ENCODE data around the gene SNED1. TPM values are rescaled to one million over a fixed set of nuclear protein-coding genes. Genes with fewer than 3 reads are reported as not detected.

Gene SNED1
- polyA plus RNA-seq, 4 donors: 0.45 to 6.0 (median 3.4) TPM

DNA sequence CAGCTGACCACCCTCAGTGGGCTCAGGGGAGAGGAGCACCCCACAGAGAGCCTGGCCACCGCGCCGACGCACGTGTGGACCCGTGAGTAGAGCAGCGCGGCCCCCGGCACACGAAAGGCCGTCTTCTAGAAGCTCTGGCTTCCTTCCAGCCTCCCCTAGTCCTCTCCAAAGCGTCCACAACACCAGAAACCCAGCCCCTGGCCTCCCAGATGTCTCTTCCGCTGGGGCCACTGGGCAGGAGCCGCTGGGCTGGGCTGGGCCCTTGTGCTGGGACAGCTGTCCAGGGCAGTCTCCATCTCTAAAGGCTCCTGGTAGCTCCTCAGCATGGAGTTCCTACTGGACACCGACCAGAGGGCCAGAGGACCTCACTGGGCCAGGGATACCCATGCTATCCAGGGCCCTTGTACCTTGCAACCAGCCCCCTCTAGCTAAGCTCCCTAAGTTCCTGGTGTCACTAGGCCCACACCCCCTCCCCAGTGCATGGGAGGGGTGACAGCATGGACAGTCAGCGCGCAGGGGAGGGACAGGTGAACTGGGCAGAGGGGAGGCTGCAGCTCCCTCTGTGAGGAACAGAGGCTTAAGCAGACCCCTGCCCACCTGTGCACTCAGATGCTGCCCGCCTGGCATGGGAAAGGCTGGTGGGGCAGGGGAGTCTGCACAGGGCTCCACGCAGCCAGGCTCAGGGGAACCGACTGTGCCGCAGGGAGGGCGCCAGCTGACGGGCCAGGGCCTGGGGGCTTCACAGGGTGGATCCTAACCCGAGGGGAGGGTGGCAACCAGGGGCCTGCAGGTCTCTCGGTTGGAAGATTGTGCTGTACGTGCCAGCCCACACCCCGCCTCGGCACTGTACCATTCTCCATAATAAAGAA, 70.8 kb downstream of the SNED1 start:
- FAIRE-seq: no peak
- 88 to 91% (median 89%) methylated on average over 28 of the region's 28 CpGs for WGBS, 3 donors
- H3K9me3 ChIP-seq (ENCODE audit: control insufficient read depth in 2 of 2, insufficient read depth in 1 of 2, low read depth in 1 of 2, low read length in 1 of 2): no peaks in the 10 kb centered on the region
- peaks cover 0 to 20% (median 0%) of the 10 kb centered on the region in 3 donors for H3K27me3 ChIP-seq (ENCODE audit: control insufficient read depth in 3 of 3, insufficient read depth in 3 of 3, low read length in 3 of 3)
- peaks cover 0 to 8% (median 2%) of the 10 kb centered on the region in 3 donors for H3K36me3 ChIP-seq (ENCODE audit: control insufficient read depth in 3 of 3, insufficient read depth in 2 of 3, low read depth in 1 of 3, low read length in 3 of 3)
- no peak overlapping the region for H3K27ac ChIP-seq (ENCODE audit: low read depth in 1 of 3, low read length in 2 of 3)
- no peaks in the 10 kb centered on the region for H3K4me1 ChIP-seq (ENCODE audit: control insufficient read depth in 3 of 3, insufficient read depth in 2 of 3, low read depth in 1 of 3, low read length in 2 of 3)
- no peak for DNase-seq
- H3K4me3 ChIP-seq (ENCODE audit: low read depth in 1 of 3, low read length in 3 of 3): no peak overlapping the region

DNA sequence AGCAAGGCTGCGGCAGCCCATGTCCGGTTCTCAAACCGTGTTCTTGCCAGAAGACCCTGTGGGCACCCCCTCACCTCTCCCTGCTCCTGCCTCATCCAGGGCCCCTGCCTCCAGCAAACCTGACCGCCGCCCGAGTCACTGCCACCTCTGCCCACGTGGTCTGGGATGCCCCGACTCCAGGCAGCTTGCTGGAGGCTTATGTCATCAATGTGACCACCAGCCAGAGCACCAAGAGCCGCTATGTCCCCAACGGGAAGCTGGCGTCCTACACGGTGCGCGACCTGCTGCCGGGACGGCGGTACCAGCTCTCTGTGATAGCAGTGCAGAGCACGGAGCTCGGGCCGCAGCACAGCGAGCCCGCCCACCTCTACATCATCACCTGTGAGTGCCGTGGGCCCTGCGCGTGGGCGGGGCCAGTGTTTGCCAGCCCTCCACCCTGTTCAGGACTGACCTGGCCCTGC, 71.4 kb downstream of the SNED1 start:
- no peak overlapping the region for H3K27ac ChIP-seq (ENCODE audit: low read depth in 1 of 3, low read length in 2 of 3)
- WGBS, 3 donors: 33 to 63% (median 60%) methylated on average over 26 of the region's 26 CpGs
- H3K4me3 ChIP-seq (ENCODE audit: low read depth in 1 of 3, low read length in 3 of 3): no peak overlapping the region
- no peak for DNase-seq
- peaks cover 0 to 20% (median 0%) of the 10 kb centered on the region in 3 donors for H3K27me3 ChIP-seq (ENCODE audit: control insufficient read depth in 3 of 3, insufficient read depth in 3 of 3, low read length in 3 of 3)
- H3K9me3 ChIP-seq (ENCODE audit: control insufficient read depth in 2 of 2, insufficient read depth in 1 of 2, low read depth in 1 of 2, low read length in 1 of 2): no peaks in the 10 kb centered on the region
- no peaks in the 10 kb centered on the region for H3K4me1 ChIP-seq (ENCODE audit: control insufficient read depth in 3 of 3, insufficient read depth in 2 of 3, low read depth in 1 of 3, low read length in 2 of 3)
- peaks cover under 1 to 12% (median 2%) of the 10 kb centered on the region in 3 donors for H3K36me3 ChIP-seq (ENCODE audit: control insufficient read depth in 3 of 3, insufficient read depth in 2 of 3, low read depth in 1 of 3, low read length in 3 of 3)
- no peak for FAIRE-seq

DNA sequence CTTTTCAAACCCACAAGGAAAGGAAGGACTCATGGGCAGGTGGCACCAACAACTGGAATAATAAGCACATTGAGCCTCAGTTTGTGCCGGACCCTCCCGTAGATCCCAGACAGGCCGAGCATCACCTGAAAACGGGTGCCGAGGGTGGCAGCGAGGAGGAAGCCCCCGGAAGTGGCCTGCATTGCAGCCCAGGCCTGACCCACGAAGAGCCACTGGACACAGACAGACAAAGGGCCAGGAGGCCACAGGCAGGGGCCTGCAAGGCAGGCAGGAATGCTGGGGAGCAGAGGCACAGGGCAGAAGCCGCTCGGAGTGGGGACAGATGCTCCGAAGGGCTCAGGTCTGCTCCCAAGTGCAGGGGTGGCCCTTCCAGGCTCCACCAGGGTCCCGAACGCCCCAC, 71.9 kb downstream of the SNED1 start:
- Histone ChIP-seq H3K36me3 (ENCODE audit: control insufficient read depth in 3 of 3, insufficient read depth in 2 of 3, low read depth in 1 of 3, low read length in 3 of 3) (peaks cover 2 to 18% (median 4%) of the 10 kb centered on the region in 3 donors), H3K27ac (ENCODE audit: low read depth in 1 of 3, low read length in 2 of 3) (no peak overlapping the region), H3K4me1 (ENCODE audit: control insufficient read depth in 3 of 3, insufficient read depth in 2 of 3, low read depth in 1 of 3, low read length in 2 of 3) (no peaks in the 10 kb centered on the region), H3K27me3 (ENCODE audit: control insufficient read depth in 3 of 3, insufficient read depth in 3 of 3, low read length in 3 of 3) (peaks cover 0 to 20% (median 0%) of the 10 kb centered on the region in 3 donors), H3K4me3 (ENCODE audit: low read depth in 1 of 3, low read length in 3 of 3) (no peak overlapping the region), H3K9me3 (ENCODE audit: control insufficient read depth in 2 of 2, insufficient read depth in 1 of 2, low read depth in 1 of 2, low read length in 1 of 2) (no peaks in the 10 kb centered on the region)
- FAIRE-seq (no peak), DNase-seq (no peak)
- 90 to 93% (median 90%) methylated on average over 13 of the region's 13 CpGs for WGBS, 3 donors

- Histone ChIP-seq H3K36me3 (ENCODE audit: control insufficient read depth in 3 of 3, insufficient read depth in 2 of 3, low read depth in 1 of 3, low read length in 3 of 3) (peaks cover 2 to 18% (median 4%) of the 10 kb centered on the region in 3 donors), H3K27ac (ENCODE audit: low read depth in 1 of 3, low read length in 2 of 3) (no peak overlapping the region), H3K27me3 (ENCODE audit: control insufficient read depth in 3 of 3, insufficient read depth in 3 of 3, low read length in 3 of 3) (peaks cover 0 to 20% (median 0%) of the 10 kb centered on the region in 3 donors), H3K4me1 (ENCODE audit: control insufficient read depth in 3 of 3, insufficient read depth in 2 of 3, low read depth in 1 of 3, low read length in 2 of 3) (no peaks in the 10 kb centered on the region), H3K9me3 (ENCODE audit: control insufficient read depth in 2 of 2, insufficient read depth in 1 of 2, low read depth in 1 of 2, low read length in 1 of 2) (no peaks in the 10 kb centered on the region), H3K4me3 (ENCODE audit: low read depth in 1 of 3, low read length in 3 of 3) (no peak overlapping the region)
- WGBS, 3 donors: 78 to 81% (median 81%) methylated on average over 30 to 31 of the region's 31 CpGs
- no peak for DNase-seq
- no peak for FAIRE-seq
Observed at GRCh38 chr2:241070811-241071676, 72.6 kb downstream of the SNED1 start.

DNA sequence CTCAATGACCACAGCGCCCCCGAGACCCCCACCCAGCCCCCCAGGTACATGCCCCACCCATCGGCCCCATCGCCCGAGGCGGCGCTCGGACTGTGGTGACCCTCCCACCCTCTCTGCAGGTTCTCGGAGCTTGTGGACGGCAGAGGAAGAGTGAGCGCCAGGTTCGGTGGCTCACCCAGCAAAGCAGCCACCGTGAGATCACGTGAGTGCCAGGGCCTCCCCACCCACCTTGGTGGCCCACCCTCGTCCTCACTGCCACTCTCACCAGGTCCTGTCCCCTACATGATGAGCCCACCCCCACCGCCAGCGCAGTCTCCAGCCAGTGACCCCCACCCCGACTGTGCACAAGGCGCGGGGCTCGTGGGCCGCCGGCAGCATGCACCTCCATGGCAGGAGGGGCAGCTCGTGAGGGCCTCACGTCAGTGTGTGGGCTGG, 73.3 kb downstream of the SNED1 start:
- FAIRE-seq: no peak
- Histone ChIP-seq H3K27ac (ENCODE audit: low read depth in 1 of 3, low read length in 2 of 3) (no peak overlapping the region), H3K36me3 (ENCODE audit: control insufficient read depth in 3 of 3, insufficient read depth in 2 of 3, low read depth in 1 of 3, low read length in 3 of 3) (peaks cover 2 to 20% (median 4%) of the 10 kb centered on the region in 3 donors), H3K9me3 (ENCODE audit: control insufficient read depth in 2 of 2, insufficient read depth in 1 of 2, low read depth in 1 of 2, low read length in 1 of 2) (no peaks in the 10 kb centered on the region), H3K4me1 (ENCODE audit: control insufficient read depth in 3 of 3, insufficient read depth in 2 of 3, low read depth in 1 of 3, low read length in 2 of 3) (no peaks in the 10 kb centered on the region), H3K4me3 (ENCODE audit: low read depth in 1 of 3, low read length in 3 of 3) (no peak overlapping the region), H3K27me3 (ENCODE audit: control insufficient read depth in 3 of 3, insufficient read depth in 3 of 3, low read length in 3 of 3) (peaks cover 0 to 20% (median 0%) of the 10 kb centered on the region in 3 donors)
- no peak for DNase-seq
- WGBS, 3 donors: 78 to 87% (median 79%) methylated on average over 25 of the region's 25 CpGs

- no peak for FAIRE-seq
- 78 to 86% (median 83%) methylated on average over 9 of the region's 9 CpGs for WGBS, 3 donors
- peaks cover 2 to 20% (median 4%) of the 10 kb centered on the region in 3 donors for H3K36me3 ChIP-seq (ENCODE audit: control insufficient read depth in 3 of 3, insufficient read depth in 2 of 3, low read depth in 1 of 3, low read length in 3 of 3)
Observed at GRCh38 chr2:241072151-241072550, 73.7 kb downstream of the SNED1 start.

DNA sequence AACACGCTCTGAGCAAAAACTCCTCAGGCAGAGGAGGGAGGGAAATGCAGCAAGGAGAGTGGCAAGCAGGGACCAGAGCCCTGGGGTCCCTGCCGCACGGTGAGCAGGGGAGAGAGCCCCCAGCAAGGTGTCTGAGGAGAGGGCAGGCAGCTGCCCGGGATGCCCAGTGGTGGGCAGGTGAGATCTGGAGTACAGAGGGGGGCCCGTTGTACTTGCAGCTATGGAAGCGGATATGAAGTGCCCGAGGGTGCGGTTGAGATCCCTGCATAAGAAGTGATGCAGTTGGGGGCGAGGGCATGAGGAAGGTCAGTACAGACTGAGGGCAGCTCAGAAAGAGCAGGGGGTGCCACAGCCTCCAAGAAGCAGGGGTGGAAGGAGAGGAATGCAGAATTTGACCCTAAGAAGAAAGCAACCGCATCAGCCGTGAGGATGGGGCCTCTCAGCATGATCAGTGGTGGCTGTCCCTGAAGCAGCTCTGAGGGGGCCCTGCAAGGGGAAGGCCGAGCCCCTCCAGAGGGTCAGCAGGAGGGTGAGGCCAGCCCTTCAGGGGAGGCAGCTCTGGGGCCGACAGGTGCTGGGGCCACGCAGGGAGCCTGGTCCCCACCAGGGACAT, 74.2 kb downstream of the SNED1 start:
- Histone ChIP-seq H3K9me3 (ENCODE audit: control insufficient read depth in 2 of 2, insufficient read depth in 1 of 2, low read depth in 1 of 2, low read length in 1 of 2) (no peaks in the 10 kb centered on the region), H3K27me3 (ENCODE audit: control insufficient read depth in 3 of 3, insufficient read depth in 3 of 3, low read length in 3 of 3) (peaks cover 0 to 20% (median 0%) of the 10 kb centered on the region in 3 donors), H3K4me1 (ENCODE audit: control insufficient read depth in 3 of 3, insufficient read depth in 2 of 3, low read depth in 1 of 3, low read length in 2 of 3) (no peaks in the 10 kb centered on the region), H3K27ac (ENCODE audit: low read depth in 1 of 3, low read length in 2 of 3) (no peak overlapping the region), H3K36me3 (ENCODE audit: control insufficient read depth in 3 of 3, insufficient read depth in 2 of 3, low read depth in 1 of 3, low read length in 3 of 3) (peaks cover 2 to 20% (median 4%) of the 10 kb centered on the region in 3 donors), H3K4me3 (ENCODE audit: low read depth in 1 of 3, low read length in 3 of 3) (no peak overlapping the region)
- FAIRE-seq: no peak
- 60 to 77% (median 73%) methylated on average over 14 of the region's 14 CpGs for WGBS, 3 donors
- no peak for DNase-seq

More at GRCh38 chr2:241072151-241072550, 73.7 kb downstream of the SNED1 start:
- H3K9me3 ChIP-seq (ENCODE audit: control insufficient read depth in 2 of 2, insufficient read depth in 1 of 2, low read depth in 1 of 2, low read length in 1 of 2): no peaks in the 10 kb centered on the region
- peaks cover 0 to 20% (median 0%) of the 10 kb centered on the region in 3 donors for H3K27me3 ChIP-seq (ENCODE audit: control insufficient read depth in 3 of 3, insufficient read depth in 3 of 3, low read length in 3 of 3)
- H3K4me3 ChIP-seq (ENCODE audit: low read depth in 1 of 3, low read length in 3 of 3): no peak overlapping the region
- H3K27ac ChIP-seq (ENCODE audit: low read depth in 1 of 3, low read length in 2 of 3): no peak overlapping the region
- H3K4me1 ChIP-seq (ENCODE audit: control insufficient read depth in 3 of 3, insufficient read depth in 2 of 3, low read depth in 1 of 3, low read length in 2 of 3): no peaks in the 10 kb centered on the region
- no peak for DNase-seq
